Measurements from ENCODE around the gene AUP1.

Gene AUP1

GRCh38 chr2:74528600-74529356 lies 728 bp downstream of the AUP1 start:
- H3K4me3 ChIP-seq (ENCODE audit: insufficient read depth, low read length, poor library complexity, severe bottlenecking), result peak overlapping the region; percentile 81
- no peaks in the 10 kb centered on the region for H3K9me3 ChIP-seq (ENCODE audit: insufficient read depth, low read length)
- H3K27me3 ChIP-seq (ENCODE audit: low read length), result no peaks in the 10 kb centered on the region
- peaks cover 10% of the 10 kb centered on the region; the same call in 1 of the 2 replicates for H3F3A ChIP-seq (ENCODE audit: insufficient read depth)
- H2AFZ ChIP-seq (ENCODE audit: low read depth, low read length, severe bottlenecking), result peak overlapping the region; percentile 38
- H3K4me2 ChIP-seq (ENCODE audit: low read depth, low read length, poor library complexity, severe bottlenecking), result peak overlapping the region; percentile 83
- no peak for TF ChIP-seq EZH2phosphoT487 (conservative IDR thresholded peaks at IDR 0.05; ENCODE audit: low read length)
- no peak for TF ChIP-seq CTCF (IDR thresholded peaks at IDR 0.05; ENCODE audit: insufficient read depth, low read length, poor library complexity, severe bottlenecking)
- no peaks in the 10 kb centered on the region for H4K20me1 ChIP-seq (ENCODE audit: low read depth, low read length)
- peak overlapping the region; percentile 89 for H3K9ac ChIP-seq (ENCODE audit: low read length)
- H3K36me3 ChIP-seq (ENCODE audit: low read length), result peaks cover 11% of the 10 kb centered on the region
- H3K79me2 ChIP-seq (ENCODE audit: insufficient read depth, low read length), result peaks cover 23% of the 10 kb centered on the region
- no peaks in the 10 kb centered on the region for H3K9me2 ChIP-seq (replicated peaks; ENCODE audit: insufficient read depth, low read length)
- H3K27ac ChIP-seq (ENCODE audit: low read depth, low read length), result peak overlapping the region; percentile 67

DNA sequence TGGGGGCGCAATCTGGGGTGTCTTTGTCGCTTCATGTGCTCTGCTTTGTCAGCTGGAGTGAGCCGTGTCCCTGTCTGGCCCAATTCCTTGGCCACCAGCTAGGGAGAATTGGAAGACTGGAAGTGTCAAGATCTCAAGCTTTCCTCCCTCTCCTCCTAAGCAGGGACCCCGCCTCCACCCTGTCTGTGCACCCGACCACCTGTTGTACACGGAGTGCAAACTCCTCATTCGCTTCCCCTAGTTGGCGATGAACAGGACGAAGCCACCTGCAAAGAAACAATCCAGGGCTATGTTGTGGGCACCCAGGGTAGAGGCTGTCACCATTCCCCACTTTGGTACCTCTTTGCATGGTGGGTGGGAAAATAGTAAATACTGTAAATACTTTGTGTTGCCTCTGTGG lies 1.8 kb downstream of the AUP1 start:
- no peaks in the 10 kb centered on the region for H3K9me3 ChIP-seq (ENCODE audit: insufficient read depth, low read length)
- H3K4me3 ChIP-seq (ENCODE audit: insufficient read depth, low read length, poor library complexity, severe bottlenecking), result no peak overlapping the region
- H3K27me3 ChIP-seq (ENCODE audit: low read length), result no peaks in the 10 kb centered on the region
- H3K36me3 ChIP-seq (ENCODE audit: low read length), result peaks cover 11% of the 10 kb centered on the region
- H2AFZ ChIP-seq (ENCODE audit: low read depth, low read length, severe bottlenecking), result no peak overlapping the region
- H3K27ac ChIP-seq (ENCODE audit: low read depth, low read length), result no peak overlapping the region
- TF ChIP-seq EZH2phosphoT487 (conservative IDR thresholded peaks at IDR 0.05; ENCODE audit: low read length) (no peak), CTCF (IDR thresholded peaks at IDR 0.05; ENCODE audit: insufficient read depth, low read length, poor library complexity, severe bottlenecking) (no peak)
- H3K9me2 ChIP-seq (replicated peaks; ENCODE audit: insufficient read depth, low read length), result no peaks in the 10 kb centered on the region
- H3K4me2 ChIP-seq (ENCODE audit: low read depth, low read length, poor library complexity, severe bottlenecking), result peak overlapping the region; percentile 83
- H3K9ac ChIP-seq (ENCODE audit: low read length), result peak overlapping the region; percentile 89; the same call in 1 of the 2 replicates
- no peaks in the 10 kb centered on the region for H4K20me1 ChIP-seq (ENCODE audit: low read depth, low read length)
- peaks cover 10% of the 10 kb centered on the region; the same call in 1 of the 2 replicates for H3F3A ChIP-seq (ENCODE audit: insufficient read depth)
- H3K79me2 ChIP-seq (ENCODE audit: insufficient read depth, low read length), result peaks cover 23% of the 10 kb centered on the region

GRCh38 chr2:74526649-74527230 lies 2.8 kb downstream of the AUP1 start:
- Histone ChIP-seq H3K9ac (ENCODE audit: low read length) (no peak overlapping the region), H3K36me3 (ENCODE audit: low read length) (peaks cover 11% of the 10 kb centered on the region), H3K79me2 (ENCODE audit: insufficient read depth, low read length) (peaks cover 23% of the 10 kb centered on the region), H3F3A (ENCODE audit: insufficient read depth) (0 out of 2 replicates have a peak, but pooled peaks cover 6% of the 10 kb centered on the region), H3K27me3 (ENCODE audit: low read length) (no peaks in the 10 kb centered on the region), H4K20me1 (ENCODE audit: low read depth, low read length) (no peaks in the 10 kb centered on the region), H3K27ac (ENCODE audit: low read depth, low read length) (no peak overlapping the region), H3K4me3 (ENCODE audit: insufficient read depth, low read length, poor library complexity, severe bottlenecking) (no peak overlapping the region), H3K9me3 (ENCODE audit: insufficient read depth, low read length) (no peaks in the 10 kb centered on the region), H3K4me2 (ENCODE audit: low read depth, low read length, poor library complexity, severe bottlenecking) (no peak overlapping the region), H2AFZ (ENCODE audit: low read depth, low read length, severe bottlenecking) (no peak overlapping the region), H3K9me2 (replicated peaks; ENCODE audit: insufficient read depth, low read length) (no peaks in the 10 kb centered on the region)
- no peak for TF ChIP-seq CTCF (IDR thresholded peaks at IDR 0.05; ENCODE audit: insufficient read depth, low read length, poor library complexity, severe bottlenecking)
